GM18868 (cell line): Measurements from ENCODE around the gene IZUMO4.
"Not testable (repeated sequence)": the region's sequence is repeated elsewhere in the genome, so short reads cannot be mapped to it uniquely, and the experiment has no call there.

Experiments
- ATAC-seq: cut with Tn5 transposase; IDR thresholded peaks from one replicate; pipeline ENCODE4 v1.9.1; 2021; ENCODE audit warnings: mild to moderate bottlenecking, moderate library complexity; ENCODE audit not compliant: unreplicated experiment

IZUMO4 gene

DNA sequence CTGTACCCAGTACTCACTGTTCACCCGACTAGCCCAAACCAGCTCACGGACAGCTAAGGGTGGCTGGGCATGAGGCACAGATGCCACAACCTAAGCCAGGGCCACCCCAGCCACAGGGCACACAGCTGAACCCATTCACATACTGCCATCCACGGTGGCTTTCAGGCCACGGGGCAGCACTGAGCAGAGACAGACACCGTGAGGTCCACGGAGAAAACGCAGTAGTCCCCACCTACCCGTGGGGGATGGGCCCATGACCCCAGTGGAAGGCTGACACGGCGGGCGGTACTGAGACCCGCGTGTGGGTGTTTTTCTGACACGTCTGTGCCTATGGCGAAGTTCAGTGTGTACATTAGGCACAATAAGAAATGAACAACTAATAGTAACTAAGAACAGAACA lies 25.5 kb downstream of the IZUMO4 start:
- ATAC-seq = no peak

DNA sequence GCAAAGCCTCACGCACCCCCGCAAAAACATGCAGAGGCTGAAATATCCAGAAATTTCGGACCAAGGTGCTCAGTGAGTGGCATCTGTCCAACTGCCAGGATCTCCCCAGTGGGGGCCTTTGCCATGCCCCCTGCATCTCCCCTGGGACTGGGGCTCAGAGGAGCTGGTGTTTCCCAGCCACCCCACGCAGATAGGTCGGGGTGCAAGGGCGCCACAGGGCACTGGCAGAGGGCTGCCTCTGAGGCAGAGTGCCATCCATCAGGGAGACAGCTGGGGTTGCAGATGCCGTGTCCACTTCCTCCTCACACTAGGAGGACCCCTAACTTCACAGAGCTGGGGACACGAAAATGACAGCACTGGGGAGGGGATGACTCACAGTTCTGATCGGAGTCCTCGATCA lies 26.3 kb downstream of the IZUMO4 start:
- ATAC-seq = no peak

DNA sequence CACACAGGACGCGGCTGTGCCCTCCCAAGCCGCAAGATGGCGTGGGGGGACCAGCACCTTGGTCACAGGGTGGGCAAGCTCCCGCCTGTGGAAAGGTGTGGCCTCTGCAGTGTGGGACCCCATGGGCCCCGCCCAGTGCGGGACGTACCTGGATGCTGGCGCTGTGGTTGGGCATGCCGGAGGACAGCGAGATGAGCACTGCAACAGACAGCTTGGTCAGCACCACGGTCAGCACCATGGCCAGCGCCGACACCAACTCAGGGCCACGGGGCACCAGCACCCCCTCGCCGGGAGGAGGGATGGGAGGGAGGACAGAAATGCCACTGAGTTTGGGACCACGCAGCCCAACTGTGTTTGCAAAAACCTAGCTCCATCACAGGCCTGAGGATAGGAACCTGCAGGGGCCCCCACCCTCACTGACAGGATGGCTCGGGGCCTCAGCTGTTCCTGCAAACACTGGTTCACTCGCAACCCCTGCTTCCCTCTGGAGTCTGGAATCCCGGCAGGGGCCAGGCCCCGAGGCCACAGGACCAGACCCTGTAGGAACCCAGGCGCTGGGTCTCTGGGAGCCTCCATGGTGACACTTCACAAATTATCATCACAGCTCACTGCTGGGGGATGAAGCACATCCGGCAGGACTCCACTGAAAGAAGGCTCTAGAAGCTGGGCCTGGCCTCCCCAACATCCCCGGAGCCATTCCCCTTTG lies 27.1 kb downstream of the IZUMO4 start:
- no peak for ATAC-seq

DNA sequence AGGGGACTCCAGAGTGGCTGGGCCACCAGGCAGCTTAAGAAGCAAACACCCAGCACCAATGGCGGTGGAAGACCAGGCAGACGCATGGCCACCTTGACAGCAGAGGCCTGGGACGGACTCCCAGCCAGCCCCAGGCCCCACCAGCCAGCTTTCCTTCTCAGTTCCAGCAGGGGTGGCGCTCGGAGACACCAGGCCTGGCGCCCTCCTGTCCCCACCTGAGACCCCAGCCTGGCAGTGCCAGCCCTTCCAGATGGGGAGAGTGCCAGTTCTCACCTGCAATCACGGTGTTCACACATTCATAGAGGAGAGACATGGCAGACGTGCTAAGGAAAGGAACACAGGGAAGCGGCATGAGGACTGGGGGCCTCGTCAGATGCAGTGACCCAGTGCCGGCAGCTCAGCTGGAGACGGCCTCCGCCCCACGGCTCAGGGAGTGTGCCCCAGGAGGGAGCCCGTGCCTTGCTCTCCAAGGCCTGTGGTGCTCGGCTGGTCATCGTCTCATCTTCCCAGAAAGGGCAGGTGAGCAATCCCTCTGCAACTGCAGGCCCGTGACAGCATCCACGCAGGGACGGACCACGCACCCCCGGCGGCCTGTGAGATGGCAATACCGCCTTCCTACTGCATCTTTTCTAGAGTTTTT lies 30.3 kb downstream of the IZUMO4 start:
- no peak for ATAC-seq

DNA sequence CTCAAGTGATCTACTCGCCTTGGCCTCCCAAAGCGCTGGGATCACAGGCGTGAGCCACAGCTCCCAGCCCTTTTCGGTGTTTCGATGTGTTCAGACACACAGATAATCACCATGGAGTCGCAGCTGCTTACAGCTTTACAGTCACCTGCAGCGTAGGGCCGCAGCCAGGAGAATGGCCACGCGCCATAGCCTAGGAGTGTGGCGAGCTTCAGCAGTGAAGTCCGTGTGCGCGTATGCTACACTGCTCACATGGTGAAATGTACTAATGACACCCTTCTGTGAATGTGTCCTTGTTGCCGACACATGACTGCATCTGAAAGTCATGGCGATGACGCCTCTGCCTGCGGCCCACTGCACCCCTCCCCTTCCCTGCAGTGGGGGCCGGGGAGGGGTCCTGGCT lies 31.0 kb downstream of the IZUMO4 start:
- ATAC-seq = no peak

DNA sequence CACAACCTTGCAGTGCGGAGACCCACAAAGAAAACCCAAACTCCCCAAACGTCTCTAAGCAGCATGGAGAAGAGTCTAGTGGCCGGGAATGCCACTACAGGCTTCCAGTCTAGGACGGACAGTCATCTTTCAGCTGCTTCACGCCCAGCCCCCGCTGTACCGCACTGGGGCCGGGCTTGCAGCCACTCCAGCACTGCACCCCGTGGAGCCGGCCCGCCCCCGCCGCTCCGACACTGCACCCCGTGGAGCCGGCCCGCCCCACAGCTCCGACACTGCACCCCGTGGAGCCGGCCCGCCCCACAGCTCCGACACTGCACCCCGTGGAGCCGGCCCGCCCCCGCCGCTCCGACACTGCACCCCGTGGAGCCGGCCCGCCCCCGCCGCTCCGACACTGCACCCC lies 31.5 kb downstream of the IZUMO4 start:
- ATAC-seq = not testable (repeated sequence)

DNA sequence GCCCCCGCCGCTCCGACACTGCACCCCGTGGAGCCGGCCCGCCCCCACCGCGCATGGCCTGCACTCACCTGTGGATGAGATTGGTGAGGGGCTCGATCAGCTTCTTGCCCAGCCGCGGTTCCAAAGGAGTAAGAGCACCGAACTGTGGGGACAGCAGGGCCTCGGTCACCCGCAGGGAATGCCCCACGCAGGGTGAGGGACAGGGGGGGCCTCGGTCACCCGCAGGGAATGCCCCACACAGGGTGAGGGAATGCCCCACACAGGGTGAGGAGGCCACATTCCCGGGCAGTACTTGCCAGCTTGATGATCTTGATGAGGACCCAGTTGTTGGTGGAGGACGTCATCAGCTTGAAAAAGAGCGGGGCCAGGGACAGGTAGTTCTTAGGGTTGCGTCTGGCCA lies 32.3 kb downstream of the IZUMO4 start:
- no peak for ATAC-seq

DNA sequence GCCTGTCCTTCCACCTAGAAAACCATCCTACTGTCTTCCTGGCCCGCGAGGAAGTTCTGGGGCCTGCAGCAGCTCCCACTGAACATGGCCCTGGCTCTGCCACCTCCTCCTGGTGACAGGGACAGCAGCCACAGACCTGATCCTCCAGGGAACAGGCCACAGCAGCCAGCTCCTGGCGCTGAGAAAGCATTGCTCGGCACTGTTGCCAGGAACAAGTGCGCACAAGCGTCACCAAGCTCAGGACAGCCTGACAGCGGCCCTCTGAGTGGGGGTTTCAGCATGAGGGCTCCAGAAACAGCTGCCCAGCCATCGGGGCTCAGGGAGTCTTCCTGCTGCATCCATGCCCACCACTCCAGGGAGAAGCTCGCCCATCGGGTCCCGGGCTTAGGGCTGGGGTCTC lies 32.8 kb downstream of the IZUMO4 start:
- ATAC-seq = no peak

DNA sequence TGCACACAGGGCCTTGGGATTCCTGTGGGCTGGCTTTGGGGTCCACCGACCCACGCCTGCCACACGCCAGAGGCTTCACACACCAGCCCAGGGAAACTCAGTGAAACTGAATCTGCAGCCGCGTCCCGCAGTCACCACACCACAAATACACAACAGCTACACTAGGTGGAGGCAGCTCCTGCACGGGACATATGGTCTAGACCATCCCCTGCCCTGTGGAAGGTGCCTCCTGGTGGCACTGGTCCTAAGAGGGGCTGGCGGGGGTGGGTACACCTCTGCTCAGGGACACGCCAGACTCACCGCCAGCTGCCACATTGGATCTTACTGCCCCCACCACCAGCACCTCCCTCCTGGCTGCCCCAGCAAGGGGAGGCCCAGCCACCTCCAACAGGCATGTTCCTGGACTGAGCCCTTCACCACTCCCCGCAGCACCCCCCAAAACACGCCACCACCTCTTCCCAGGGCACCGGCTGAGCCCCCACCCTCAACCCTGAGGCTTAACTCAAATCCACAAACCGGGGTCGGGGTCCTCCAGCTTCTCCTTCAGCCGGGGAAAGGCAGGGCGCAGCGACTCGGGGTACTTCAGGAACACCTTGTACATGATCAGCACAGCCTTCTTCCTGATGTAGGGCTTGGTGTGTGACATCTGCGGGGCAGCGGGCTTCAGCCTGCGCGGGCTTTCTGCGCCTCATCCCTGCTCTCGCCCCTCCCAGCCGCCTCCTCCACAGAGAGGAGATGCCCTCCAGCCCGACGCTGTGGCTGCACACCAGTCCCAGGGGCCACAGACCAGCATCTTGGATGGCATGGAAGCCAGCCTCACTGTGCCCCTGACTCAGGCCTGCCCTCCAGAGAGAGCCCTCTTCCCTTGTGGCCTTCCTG lies 33.4 kb downstream of the IZUMO4 start:
- ATAC-seq = no peak

DNA sequence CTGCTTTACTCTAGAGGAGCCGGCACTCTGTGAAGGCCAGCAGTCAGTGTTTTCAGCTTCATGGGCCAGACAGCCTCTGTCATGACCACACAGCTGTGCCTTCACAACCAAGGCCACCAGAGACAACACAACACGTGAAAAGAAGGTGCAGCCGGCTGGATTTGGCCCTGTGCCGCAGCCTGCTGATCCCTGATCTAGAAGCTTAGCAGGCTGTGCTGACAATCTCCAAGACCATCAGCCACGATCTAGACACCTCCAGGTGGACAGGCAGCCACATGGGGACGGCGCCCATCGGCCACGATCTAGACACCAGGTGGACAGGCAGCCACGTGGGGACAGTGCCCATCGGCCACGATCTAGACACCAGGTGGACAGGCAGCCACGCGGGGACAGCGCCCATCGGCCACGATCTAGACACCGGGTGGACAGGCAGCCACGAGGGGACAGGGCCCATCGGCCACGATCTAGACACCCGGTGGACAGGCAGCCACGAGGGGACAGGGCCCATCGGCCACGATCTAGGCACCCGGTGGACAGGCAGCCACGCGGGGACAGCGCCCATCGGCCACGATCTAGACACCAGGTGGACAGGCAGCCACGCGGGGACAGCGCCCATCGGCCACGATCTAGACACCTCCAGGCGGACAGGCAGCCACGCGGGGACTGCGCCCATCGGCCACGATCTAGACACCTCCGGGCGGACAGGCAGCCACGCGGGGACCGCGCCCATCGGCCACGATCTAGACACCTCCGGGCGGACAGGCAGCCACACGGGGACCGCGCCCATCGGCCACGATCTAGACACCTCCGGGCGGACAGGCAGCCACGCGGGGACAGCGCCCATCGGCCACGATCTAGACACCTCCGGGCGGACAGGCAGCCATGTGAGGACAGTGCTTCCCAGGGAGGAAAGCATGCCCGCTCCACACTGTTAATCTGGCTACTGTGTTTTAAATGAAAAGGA lies 34.6 kb downstream of the IZUMO4 start:
- not testable (repeated sequence) for ATAC-seq

DNA sequence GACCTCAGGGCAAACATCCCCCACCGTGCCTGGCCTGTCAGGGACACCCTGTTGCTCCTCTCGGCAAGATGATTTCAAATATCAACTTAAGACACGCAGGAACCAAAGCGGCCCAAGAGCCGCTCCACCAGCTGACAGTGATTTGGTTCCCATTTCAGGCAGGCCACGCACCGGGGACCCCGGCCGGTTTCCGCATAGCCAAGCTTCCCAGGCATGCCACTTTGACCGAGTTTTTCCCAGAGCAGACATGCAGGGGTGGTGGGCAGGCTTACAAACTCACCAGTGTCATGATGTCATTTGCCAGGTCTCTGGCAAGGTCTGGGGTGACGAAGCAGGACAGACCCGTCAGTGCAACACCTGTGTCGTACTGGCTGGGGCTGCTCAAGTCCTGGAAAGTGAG lies 35.5 kb downstream of the IZUMO4 start:
- no peak for ATAC-seq

DNA sequence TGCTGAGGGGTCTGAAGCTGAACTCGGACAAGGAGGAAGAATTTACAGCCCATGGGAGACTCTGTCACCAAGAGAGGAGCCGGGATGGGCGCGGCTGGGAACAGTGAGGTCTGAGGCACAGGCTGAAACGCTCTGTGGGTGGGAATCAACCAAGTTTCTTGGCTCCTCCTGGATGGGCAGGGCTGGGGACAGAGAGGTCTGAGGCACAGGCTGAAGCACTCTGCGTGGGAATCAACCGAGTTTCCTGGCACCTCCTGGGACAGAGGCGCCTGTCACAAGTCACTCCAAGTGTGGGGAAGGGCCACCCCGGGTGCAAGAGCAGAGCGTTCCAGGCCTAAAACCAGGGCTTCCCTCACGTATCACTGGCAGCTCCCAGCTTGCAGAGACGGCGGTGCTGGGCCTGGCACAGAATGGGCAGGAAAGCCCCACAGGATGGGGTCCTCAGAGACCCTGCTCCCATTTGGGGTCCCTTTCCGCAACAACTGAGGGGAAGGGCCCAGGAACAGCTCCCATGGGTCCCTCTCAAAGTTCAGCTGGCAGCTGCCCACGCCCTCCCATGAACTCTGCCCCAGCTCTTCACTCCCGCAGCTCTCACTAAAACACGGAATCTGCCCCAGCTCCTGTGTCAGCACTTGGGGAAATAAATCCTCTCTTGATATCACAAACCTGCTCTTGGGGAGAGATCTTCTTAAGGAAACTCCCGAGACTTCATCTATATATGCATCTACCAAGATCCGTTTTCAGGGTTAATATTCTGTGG lies 36.2 kb downstream of the IZUMO4 start:
- no peak for ATAC-seq

DNA sequence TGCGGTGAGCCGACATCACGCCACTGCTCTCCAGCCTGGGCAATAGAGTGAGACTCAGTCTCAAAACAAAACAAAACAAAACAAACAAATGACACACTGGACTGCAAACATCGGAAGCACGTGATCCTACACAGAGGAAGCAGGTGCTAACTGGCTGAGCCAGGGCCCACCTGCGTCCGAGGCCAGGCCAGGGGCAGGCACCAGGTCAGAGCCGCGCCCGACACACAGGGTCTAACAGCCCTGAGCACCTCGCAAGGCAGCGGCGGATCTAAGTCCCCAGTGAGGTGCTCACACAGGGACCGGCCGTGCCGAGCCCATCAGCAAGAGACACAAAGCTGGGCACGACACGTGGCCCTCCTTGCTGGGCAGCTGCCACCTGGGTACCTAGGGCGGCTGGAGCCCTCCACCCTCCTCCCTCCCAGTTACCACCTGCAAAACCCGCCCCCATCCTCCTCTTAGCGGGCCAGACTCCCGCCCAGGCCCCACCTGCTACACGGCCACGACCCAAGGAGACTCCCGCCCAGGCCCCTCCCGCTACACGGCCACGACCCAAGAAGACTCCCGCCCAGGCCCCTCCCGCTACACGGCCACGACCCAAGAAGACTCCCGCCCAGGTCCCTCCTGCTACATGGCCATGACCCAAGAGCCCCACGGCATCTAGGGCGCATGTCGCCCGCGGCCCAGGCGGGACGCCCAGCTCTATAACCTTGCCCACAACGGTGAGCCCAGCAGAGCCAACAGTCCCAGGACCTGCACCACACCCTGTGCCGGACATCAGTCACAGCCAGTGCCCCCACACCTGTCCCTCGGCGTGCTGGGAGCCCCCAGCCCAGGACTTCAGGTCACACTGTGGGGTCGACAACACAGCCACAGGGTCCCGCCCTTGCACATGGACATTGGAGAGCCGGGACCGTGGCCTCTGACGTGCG lies 39.0 kb downstream of the IZUMO4 start:
- ATAC-seq = no peak

DNA sequence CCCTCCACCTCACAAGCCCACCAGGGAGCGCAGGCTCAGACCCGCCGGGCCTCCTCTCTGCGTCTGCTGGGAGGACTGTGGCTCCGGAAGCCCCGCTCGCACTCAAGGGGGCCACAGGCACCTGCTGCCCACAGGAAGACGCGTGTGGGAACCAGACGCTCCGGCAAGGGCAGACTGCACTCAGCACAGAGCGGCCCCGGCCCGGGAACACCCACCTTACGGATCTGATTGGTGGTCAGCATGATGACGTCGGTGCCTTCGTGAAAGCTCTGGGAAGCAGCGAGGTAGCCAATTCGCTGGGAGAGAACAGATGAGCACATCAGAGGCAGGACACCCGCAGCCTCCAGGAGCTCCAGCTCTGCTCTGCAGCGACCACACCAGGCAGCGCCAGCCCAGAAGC lies 40.1 kb downstream of the IZUMO4 start:
- ATAC-seq = no peak

DNA sequence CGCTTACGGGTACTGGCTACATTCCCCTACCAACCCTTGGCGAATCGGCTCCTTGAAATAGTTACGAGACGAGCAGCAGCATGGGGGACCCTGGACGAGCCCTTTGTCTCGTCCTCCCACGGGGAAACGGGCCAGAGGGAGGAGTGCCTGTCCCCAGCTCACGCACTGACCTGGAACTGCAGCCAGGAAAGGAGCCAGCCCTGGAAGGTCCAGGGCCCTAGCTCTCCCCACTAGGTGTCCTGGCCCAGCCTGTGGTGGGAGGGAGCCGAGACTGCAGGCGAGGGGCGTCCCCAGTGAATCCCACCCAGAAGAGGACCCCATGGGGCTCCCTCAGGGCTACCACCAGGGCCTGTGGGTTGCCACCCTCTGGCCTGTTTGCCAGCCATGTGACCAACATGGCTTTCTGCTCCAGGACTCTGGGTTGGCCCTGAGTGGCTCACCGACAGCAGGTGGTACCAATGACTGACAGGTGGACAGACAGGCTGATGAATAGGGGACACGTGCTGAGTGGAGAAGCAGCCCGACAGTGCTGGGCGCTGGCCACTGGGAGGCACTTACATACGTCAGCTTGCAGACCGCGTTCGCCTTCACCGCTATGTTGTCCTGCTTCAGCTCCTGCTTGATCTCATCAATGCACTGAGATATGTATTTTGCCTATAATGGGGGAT lies 41.5 kb downstream of the IZUMO4 start:
- ATAC-seq = no peak

DNA sequence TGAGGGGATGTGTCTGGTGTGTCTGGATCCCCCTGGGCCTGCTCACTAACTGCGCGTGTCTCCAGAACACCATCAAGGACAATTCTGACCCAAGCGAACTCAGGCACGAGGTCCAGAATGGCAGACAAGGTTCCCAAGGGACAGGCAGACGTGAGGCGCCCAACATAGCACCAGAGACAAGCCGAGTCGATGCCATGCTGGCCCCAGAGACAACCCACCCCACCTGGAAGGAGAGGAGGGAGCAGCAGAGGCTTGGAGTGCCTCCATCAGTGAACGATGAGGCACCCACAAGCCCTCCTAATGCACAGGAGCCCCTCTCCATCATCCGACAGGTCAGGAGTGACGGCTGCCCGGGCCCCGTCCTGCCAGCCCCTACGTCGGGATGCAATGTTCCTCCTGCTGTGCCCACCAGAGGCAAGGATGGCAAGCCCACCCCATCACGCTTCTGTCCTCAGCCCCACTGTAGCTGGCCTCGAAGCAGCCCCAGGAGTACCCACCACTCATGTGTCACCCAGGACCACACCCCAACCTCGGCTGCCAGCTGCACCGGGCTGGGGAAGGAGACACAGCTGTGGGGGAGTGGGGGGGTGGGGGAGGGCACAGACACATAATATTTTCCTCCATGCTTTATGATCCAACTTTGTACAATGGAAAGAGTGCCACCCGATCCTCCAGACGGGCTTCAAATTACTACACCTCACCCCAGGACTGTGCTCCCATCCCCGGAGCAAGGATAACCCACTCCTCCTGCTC lies 42.8 kb downstream of the IZUMO4 start:
- ATAC-seq = no peak

DNA sequence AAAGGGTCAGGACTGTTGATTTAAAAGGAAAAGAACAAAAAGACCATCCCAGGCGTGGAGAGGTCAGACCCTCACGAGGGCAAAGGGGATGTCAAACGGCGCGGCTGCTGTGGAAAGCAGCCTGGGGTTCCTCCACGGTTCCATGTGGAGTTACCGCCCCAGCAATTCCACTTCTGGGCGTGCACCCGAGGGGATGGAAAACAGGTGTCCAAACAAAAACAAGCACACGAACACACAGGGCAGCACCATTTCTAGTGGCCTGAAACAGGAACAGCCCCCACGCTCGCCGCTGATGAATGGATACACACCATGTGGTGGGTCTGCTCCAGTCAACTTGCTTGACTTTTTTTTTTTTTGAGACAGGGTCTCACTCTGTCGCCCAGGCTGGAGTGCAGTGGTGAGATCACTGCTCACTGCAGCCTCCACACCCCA lies 43.4 kb downstream of the IZUMO4 start:
- no peak for ATAC-seq
